GM23338 (cell line): ENCODE data around the gene CDC16. TPM values are rescaled to one million over a fixed set of nuclear protein-coding genes. Genes with fewer than 3 reads are reported as not detected.

ENCODE experiments used
- ATAC-seq: fragments of 200-7000 bp; cut with Tn5 transposase; 3 replicates; pipeline ENCODE4 v1.9.1; 2020
- DNase-seq: peaks from one replicate; pipeline ENCODE4 v3.0.0-alpha.2; 2015; ENCODE audit warnings: low spot score
- H2AFZ ChIP-seq: fragments of 200-600 bp; sonication (generic); 2 replicates; pipeline ENCODE4 v1.8.0; 2016; ENCODE audit warnings: antibody characterized with exemption, mild to moderate bottlenecking, moderate library complexity
- H3F3A ChIP-seq: fragments of 200-600 bp; sonication (generic); replicated peaks from 2 replicates; pipeline ENCODE4 v1.8.0; 2017; ENCODE audit warnings: antibody characterized with exemption, mixed run types, low read depth
- H3K27ac ChIP-seq: fragments of 200-600 bp; sonication (generic); 2 replicates; pipeline ENCODE4 v1.6.1; 2016; ENCODE audit warnings: low read depth
- H3K27me3 ChIP-seq: fragments of 200-600 bp; sonication (generic); 2 replicates; pipeline ENCODE4 v1.8.0; 2016; ENCODE audit warnings: mild to moderate bottlenecking, mixed run types, moderate library complexity; ENCODE audit not compliant: insufficient read depth
- H3K36me3 ChIP-seq: fragments of 200-600 bp; sonication (generic); 2 replicates; pipeline ENCODE4 v1.8.0; 2016; ENCODE audit warnings: mild to moderate bottlenecking; ENCODE audit not compliant: insufficient read depth
- H3K4me1 ChIP-seq: fragments of 200-600 bp; sonication (generic); 2 replicates; pipeline ENCODE4 v1.8.0; 2016; ENCODE audit warnings: mild to moderate bottlenecking, moderate library complexity; ENCODE audit not compliant: insufficient read depth
- H3K4me2 ChIP-seq: fragments of 200-600 bp; sonication (generic); 2 replicates; pipeline ENCODE4 v1.7.1; 2017; ENCODE audit warnings: mixed run types
- H3K4me3 ChIP-seq: fragments of 200-600 bp; sonication (generic); 2 replicates; pipeline ENCODE4 v1.6.1; 2016; ENCODE audit warnings: mixed run types
- H3K79me2 ChIP-seq: fragments of 200-600 bp; sonication (generic); replicated peaks from 2 replicates; pipeline ENCODE4 v1.8.0; 2017; ENCODE audit warnings: mild to moderate bottlenecking; ENCODE audit not compliant: insufficient read depth
- H3K9me2 ChIP-seq: fragments of 200-600 bp; sonication (generic); 2 replicates; pipeline ENCODE4 v1.8.0; 2017; ENCODE audit not compliant: insufficient read depth
- H4K20me1 ChIP-seq: fragments of 200-600 bp; sonication (generic); replicated peaks from 2 replicates; pipeline ENCODE4 v1.8.0; 2017; ENCODE audit warnings: mild to moderate bottlenecking; ENCODE audit not compliant: insufficient read depth
- H3K27ac Mint-ChIP-seq: 2 replicates; pipeline ENCODE4 v1.8.0; 2020; ENCODE audit warnings: inconsistent platforms, mild to moderate bottlenecking, moderate library complexity, mixed read lengths
- H3K27me3 Mint-ChIP-seq: 3 replicates; pipeline ENCODE4 v1.8.0; 2022; ENCODE audit warnings: low read depth, mild to moderate bottlenecking, moderate library complexity, mixed read lengths, inconsistent platforms; ENCODE audit not compliant: insufficient read depth, poor library complexity
- H3K36me3 Mint-ChIP-seq: 3 replicates; pipeline ENCODE4 v1.8.0; 2021; ENCODE audit warnings: low read depth, mild to moderate bottlenecking, inconsistent platforms, moderate library complexity, mixed read lengths
- H3K4me1 Mint-ChIP-seq: 3 replicates; pipeline ENCODE4 v1.8.0; 2020; ENCODE audit warnings: mild to moderate bottlenecking, inconsistent platforms, mixed read lengths
- H3K4me3 Mint-ChIP-seq: 3 replicates; pipeline ENCODE4 v1.8.0; 2021; ENCODE audit warnings: moderate library complexity, mild to moderate bottlenecking, inconsistent platforms, mixed read lengths
- H3K9me3 Mint-ChIP-seq: 3 replicates; pipeline ENCODE4 v1.8.0; 2020; ENCODE audit warnings: moderate library complexity, mild to moderate bottlenecking, inconsistent platforms, mixed read lengths
- CTCF ChIP-seq, 2 experiments: fragments of 200-600 bp in 1 of 2; sonication (generic) in 1 of 2; conservative IDR thresholded peaks; 2 replicates each; pipeline versions ENCODE4 v1.5.1 to v1.6.1; 2016 to 2017; ENCODE audit warnings: antibody characterized with exemption in 2 of 2, low read depth in 2 of 2, mild to moderate bottlenecking in 2 of 2, moderate library complexity in 1 of 2
- EZH2 ChIP-seq: fragments of 200-600 bp; sonication (generic); IDR thresholded peaks from one replicate; pipeline ENCODE4 v1.8.0; 2017; ENCODE audit warnings: antibody characterized with exemption, mild to moderate bottlenecking, low read depth; ENCODE audit not compliant: unreplicated experiment
- EZH2phosphoT487 ChIP-seq: fragments of 200-600 bp; sonication (generic); IDR thresholded peaks from one replicate; pipeline ENCODE4 v1.8.1; 2018; ENCODE audit warnings: antibody characterized with exemption; ENCODE audit not compliant: unreplicated experiment
- JUNB ChIP-seq: IDR thresholded peaks from one replicate; pipeline ENCODE4 v1.6.1; 2016; ENCODE audit warnings: antibody characterized with exemption; ENCODE audit not compliant: unreplicated experiment
- NANOG ChIP-seq: IDR thresholded peaks from 2 replicates; pipeline ENCODE4 v1.6.1; 2016; ENCODE audit warnings: antibody characterized with exemption, borderline replicate concordance
- POLR2AphosphoS5 ChIP-seq: IDR thresholded peaks from 2 replicates; pipeline ENCODE4 v1.6.1; 2016; ENCODE audit warnings: antibody characterized with exemption, low read depth
- ZNF114 ChIP-seq: fragments of 250-450 bp; sonication (Bioruptor Pico); IDR thresholded peaks from 2 replicates; pipeline ENCODE4 v1.5.0; 2020; ENCODE audit warnings: mild to moderate bottlenecking, moderate library complexity
- ZNF331 ChIP-seq: fragments of 250-450 bp; sonication (Bioruptor Pico); IDR thresholded peaks from 2 replicates; pipeline ENCODE4 v1.5.0; 2020; ENCODE audit warnings: low read depth, mild to moderate bottlenecking, moderate library complexity
- ZNF462 ChIP-seq: fragments of 250-450 bp; sonication (Bioruptor Pico); IDR thresholded peaks from 2 replicates; pipeline ENCODE4 v1.5.0; 2020; ENCODE audit warnings: mild to moderate bottlenecking, moderate library complexity
- polyA plus RNA-seq: library from polyadenylated mRNA; unstranded; fragments of >200 nt; fragmentation: Nextera tagmentation; extraction: Ambion mirVana; gene quantifications from 2 replicates; pipeline ENCODE4 v1.2.1, GENCODE V29; 2016
- total RNA-seq: library from RNA; depleted of rRNA; stranded (reverse); fragments of >200 nt; shearing (Covaris generic); gene quantifications from 2 replicates; pipeline ENCODE4 v1.2.3, GENCODE V29; 2014

Gene CDC16
- total and polyA plus RNA-seq, 2 experiments from 2014 or later, result 86.1 to 91.3 TPM

- Histone ChIP-seq H3K36me3 (peaks cover 70% of the 10 kb centered on the region), H2AFZ (no peak overlapping the region), H3K4me1 (0 out of 2 replicates have a peak, but pooled peaks cover 2% of the 10 kb centered on the region), H3K4me3 (no peak overlapping the region), H3K9me2 (no peaks in the 10 kb centered on the region), H3F3A (no peaks in the 10 kb centered on the region), H3K27ac (no peak overlapping the region), H3K4me2 (no peak overlapping the region), H4K20me1 (peaks cover 21% of the 10 kb centered on the region), H3K79me2 (peaks cover 3% of the 10 kb centered on the region; the same call in 1 of the 2 replicates), H3K27me3 (no peaks in the 10 kb centered on the region)
- TF ChIP-seq CTCF (conservative IDR thresholded peaks at IDR 0.05; ENCODE audit: low read depth in 2 of 2), result no peak
- no peak for TF ChIP-seq ZNF331 (CRISPR knock-in tag)
- TF ChIP-seq POLR2AphosphoS5, result no peak
- TF ChIP-seq NANOG, result no peak
- TF ChIP-seq EZH2phosphoT487, result no peak
- DNase-seq (no peak), ATAC-seq (no peak)
- H3K27ac Mint-ChIP-seq, result no peak overlapping the region
- no peaks in the 10 kb centered on the region for H3K9me3 Mint-ChIP-seq
- H3K4me1 Mint-ChIP-seq, result peaks cover 6% of the 10 kb centered on the region
- H3K27me3 Mint-ChIP-seq, result peaks cover 2% of the 10 kb centered on the region
- H3K36me3 Mint-ChIP-seq, result peaks cover 87% of the 10 kb centered on the region
- no peak overlapping the region for H3K4me3 Mint-ChIP-seq
Observed at GRCh38 chr13:114248011-114248410, 13.3 kb downstream of the CDC16 start.

DNA sequence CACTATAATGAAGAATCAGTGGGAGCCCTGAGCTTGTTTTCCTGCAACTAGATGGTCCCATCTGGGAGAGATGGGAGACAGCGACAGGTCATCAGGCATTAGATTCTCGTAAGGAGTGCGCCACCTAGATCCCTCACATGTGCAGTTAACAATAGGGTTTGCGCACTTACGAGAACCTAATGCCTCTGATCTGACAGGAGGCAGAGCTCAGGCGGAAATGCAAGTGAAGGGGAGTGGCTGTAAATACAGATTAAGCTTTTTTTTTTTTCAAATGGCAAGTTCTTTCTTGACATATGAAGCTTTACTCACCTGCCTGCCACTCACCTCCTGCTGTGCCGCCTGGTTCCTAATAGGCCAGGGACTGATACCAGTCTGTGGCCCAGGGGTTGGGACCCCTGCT, 14.4 kb downstream of the CDC16 start:
- H3F3A ChIP-seq, result no peaks in the 10 kb centered on the region
- peaks cover 2% of the 10 kb centered on the region for H3K27me3 Mint-ChIP-seq
- H3K27me3 ChIP-seq, result no peaks in the 10 kb centered on the region
- no peaks in the 10 kb centered on the region for H3K9me2 ChIP-seq
- no peaks in the 10 kb centered on the region; the same call in 2 of the 3 replicates for H3K4me1 Mint-ChIP-seq
- no peak for TF ChIP-seq ZNF331 (CRISPR knock-in tag)
- TF ChIP-seq ZNF114 (CRISPR knock-in tag), result no peak
- TF ChIP-seq CTCF (conservative IDR thresholded peaks at IDR 0.05; ENCODE audit: low read depth in 2 of 2), result peak in 1 of 2 experiments; percentile 33; a peak in 2 of 4 replicates
- TF ChIP-seq EZH2, result no peak
- TF ChIP-seq ZNF462 (CRISPR knock-in tag), result no peak
- no peak for TF ChIP-seq POLR2AphosphoS5
- no peak for TF ChIP-seq JUNB
- peaks cover 70% of the 10 kb centered on the region for H3K36me3 ChIP-seq
- no peak overlapping the region for H2AFZ ChIP-seq
- H4K20me1 ChIP-seq, result peaks cover 21% of the 10 kb centered on the region
- H3K79me2 ChIP-seq, result peaks cover 3% of the 10 kb centered on the region; the same call in 1 of the 2 replicates
- no peak overlapping the region for H3K4me2 ChIP-seq
- no peak overlapping the region for H3K4me3 Mint-ChIP-seq
- H3K27ac Mint-ChIP-seq, result no peak overlapping the region
- H3K27ac ChIP-seq, result no peak overlapping the region
- no peak overlapping the region for H3K4me3 ChIP-seq
- ATAC-seq (no peak), DNase-seq (no peak)
- H3K9me3 Mint-ChIP-seq, result no peaks in the 10 kb centered on the region
- H3K4me1 ChIP-seq, result no peaks in the 10 kb centered on the region; the same call in 1 of the 2 replicates
- H3K36me3 Mint-ChIP-seq, result peaks cover 87% of the 10 kb centered on the region
